Measurements from ENCODE around the gene PRAC2.
A peak's percentile ranks its signal among the peaks of the same experiment; 100 is the strongest.

The PRAC2 gene

GRCh38 chr17:48717367-48718226, 5.4 kb upstream of the PRAC2 start:
- H3K4me1 ChIP-seq (ENCODE audit: insufficient read depth, poor library complexity, severe bottlenecking), result no peaks in the 10 kb centered on the region
- ATAC-seq (ENCODE audit: low read depth), result no peak
- H3K9me3 ChIP-seq (ENCODE audit: severe bottlenecking), result no peaks in the 10 kb centered on the region
- H3K36me3 ChIP-seq (ENCODE audit: low read depth), result 0 out of 2 replicates have a peak, but pooled peaks cover 3% of the 10 kb centered on the region
- H3K4me3 ChIP-seq (ENCODE audit: severe bottlenecking), result no peak overlapping the region
- peaks cover 84% of the 10 kb centered on the region for H3K27me3 ChIP-seq (ENCODE audit: insufficient read depth, poor library complexity, severe bottlenecking)
- TF ChIP-seq CTCF (IDR thresholded peaks at IDR 0.05; ENCODE audit: poor library complexity, severe bottlenecking), result no peak
- no peak for DNase-seq (ENCODE audit: low spot score)
- no peak overlapping the region for H3K27ac ChIP-seq (ENCODE audit: poor library complexity, severe bottlenecking)

GRCh38 chr17:48718227-48718760, 4.7 kb upstream of the PRAC2 start:
- no peaks in the 10 kb centered on the region for H3K9me3 ChIP-seq (ENCODE audit: severe bottlenecking)
- no peaks in the 10 kb centered on the region for H3K4me1 ChIP-seq (ENCODE audit: insufficient read depth, poor library complexity, severe bottlenecking)
- no peak for DNase-seq (ENCODE audit: low spot score)
- H3K27me3 ChIP-seq (ENCODE audit: insufficient read depth, poor library complexity, severe bottlenecking), result peaks cover 90% of the 10 kb centered on the region
- TF ChIP-seq CTCF (IDR thresholded peaks at IDR 0.05; ENCODE audit: poor library complexity, severe bottlenecking), result no peak
- H3K36me3 ChIP-seq (ENCODE audit: low read depth), result 0 out of 2 replicates have a peak, but pooled peaks cover 3% of the 10 kb centered on the region
- no peak overlapping the region for H3K4me3 ChIP-seq (ENCODE audit: severe bottlenecking)
- ATAC-seq (ENCODE audit: low read depth), result no peak
- no peak overlapping the region for H3K27ac ChIP-seq (ENCODE audit: poor library complexity, severe bottlenecking)

GRCh38 chr17:48718761-48719641, 4.0 kb upstream of the PRAC2 start:
- H3K4me1 ChIP-seq (ENCODE audit: insufficient read depth, poor library complexity, severe bottlenecking), result no peaks in the 10 kb centered on the region
- no peak overlapping the region for H3K4me3 ChIP-seq (ENCODE audit: severe bottlenecking)
- peak; percentile 39 for DNase-seq (ENCODE audit: low spot score)
- no peaks in the 10 kb centered on the region for H3K9me3 ChIP-seq (ENCODE audit: severe bottlenecking)
- H3K27ac ChIP-seq (ENCODE audit: poor library complexity, severe bottlenecking), result no peak overlapping the region
- ATAC-seq (ENCODE audit: low read depth), result peak; percentile 42; the same call in 2 of the 3 replicates
- peaks cover 97% of the 10 kb centered on the region for H3K27me3 ChIP-seq (ENCODE audit: insufficient read depth, poor library complexity, severe bottlenecking)
- 0 out of 2 replicates have a peak, but pooled peaks cover 3% of the 10 kb centered on the region for H3K36me3 ChIP-seq (ENCODE audit: low read depth)
- TF ChIP-seq CTCF (IDR thresholded peaks at IDR 0.05; ENCODE audit: poor library complexity, severe bottlenecking), result no peak

- Histone ChIP-seq H3K27me3 (ENCODE audit: insufficient read depth, poor library complexity, severe bottlenecking) (peaks cover 100% of the 10 kb centered on the region), H3K9me3 (ENCODE audit: severe bottlenecking) (no peaks in the 10 kb centered on the region), H3K4me1 (ENCODE audit: insufficient read depth, poor library complexity, severe bottlenecking) (no peaks in the 10 kb centered on the region), H3K36me3 (ENCODE audit: low read depth) (0 out of 2 replicates have a peak, but pooled peaks cover 3% of the 10 kb centered on the region), H3K4me3 (ENCODE audit: severe bottlenecking) (no peak overlapping the region), H3K27ac (ENCODE audit: poor library complexity, severe bottlenecking) (no peak overlapping the region)
- ATAC-seq (ENCODE audit: low read depth), result no peak
- TF ChIP-seq CTCF (IDR thresholded peaks at IDR 0.05; ENCODE audit: poor library complexity, severe bottlenecking), result no peak
- DNase-seq (ENCODE audit: low spot score), result peak; percentile 54
Observed at GRCh38 chr17:48719642-48720265, 3.2 kb upstream of the PRAC2 start.

All from RWPE2 (cell line).